HepG2 (cell line): Measurements from ENCODE around the gene UACA. TPM values are rescaled to one million over a fixed set of nuclear protein-coding genes. Genes with fewer than 3 reads are reported as not detected.

Source experiments
- AKAP8 ChIP-seq: sonication (generic); formaldehyde crosslinking; IDR thresholded peaks from 2 replicates; pipeline ENCODE4 v1.5.1; 2020; ENCODE audit warnings: mild to moderate bottlenecking, missing genetic modification reagents
- ARNTL ChIP-seq: sonication (generic); formaldehyde crosslinking; IDR thresholded peaks from 2 replicates; pipeline ENCODE4 v1.4.0; 2020; ENCODE audit warnings: mild to moderate bottlenecking, missing genetic modification reagents
- FOSL1 ChIP-seq: sonication (generic); formaldehyde crosslinking; IDR thresholded peaks from 2 replicates; pipeline ENCODE4 v1.9.0; 2021; ENCODE audit warnings: missing genetic modification reagents, borderline replicate concordance
- GFI1 ChIP-seq: sonication (generic); formaldehyde crosslinking; IDR thresholded peaks from 2 replicates; pipeline ENCODE4 v1.5.0; 2020; ENCODE audit warnings: missing genetic modification reagents, mild to moderate bottlenecking, borderline replicate concordance
- JARID2 ChIP-seq: sonication (generic); formaldehyde crosslinking; IDR thresholded peaks from 2 replicates; pipeline ENCODE4 v1.8.1; 2023; ENCODE audit warnings: missing genetic modification reagents, inconsistent platforms; ENCODE audit not compliant: insufficient replicate concordance
- KMT2A ChIP-seq: sonication (generic); formaldehyde crosslinking; IDR thresholded peaks from 2 replicates; pipeline ENCODE4 v1.4.0; 2020; ENCODE audit warnings: missing genetic modification reagents
- NFIC ChIP-seq: IDR thresholded peaks from 2 replicates; pipeline ENCODE4 v1.6.1; 2012; ENCODE audit warnings: mild to moderate bottlenecking, low read length, inconsistent platforms
- NPAS2 ChIP-seq: sonication (generic); formaldehyde crosslinking; IDR thresholded peaks from 2 replicates; pipeline ENCODE4 v1.8.0; 2022; ENCODE audit warnings: mild to moderate bottlenecking, missing genetic modification reagents, borderline replicate concordance
- SP140L ChIP-seq: sonication (generic); formaldehyde crosslinking; IDR thresholded peaks from 2 replicates; pipeline ENCODE4 v1.4.0; 2020; ENCODE audit warnings: missing genetic modification reagents, borderline replicate concordance
- ZBTB1 ChIP-seq: sonication (generic); formaldehyde crosslinking; IDR thresholded peaks from 2 replicates; pipeline ENCODE4 v1.4.0; 2020; ENCODE audit warnings: missing genetic modification reagents, borderline replicate concordance
- ZFP62 ChIP-seq: sonication (generic); formaldehyde crosslinking; IDR thresholded peaks from 2 replicates; pipeline ENCODE4 v1.4.0; 2020; ENCODE audit warnings: missing genetic modification reagents
- ZNF160 ChIP-seq: sonication (generic); formaldehyde crosslinking; IDR thresholded peaks from 2 replicates; pipeline ENCODE4 v1.8.0; 2022; ENCODE audit warnings: mild to moderate bottlenecking, inconsistent platforms, missing genetic modification reagents
- ZNF333 ChIP-seq: sonication (generic); formaldehyde crosslinking; IDR thresholded peaks from 2 replicates; pipeline ENCODE4 v1.4.0; 2020; ENCODE audit warnings: mild to moderate bottlenecking, missing genetic modification reagents, borderline replicate concordance
- ZNF552 ChIP-seq: sonication (generic); formaldehyde crosslinking; IDR thresholded peaks from 2 replicates; pipeline ENCODE4 v1.9.0; 2022; ENCODE audit warnings: missing genetic modification reagents, mild to moderate bottlenecking, borderline replicate concordance
- ZNF646 ChIP-seq: sonication (generic); formaldehyde crosslinking; IDR thresholded peaks from 2 replicates; pipeline ENCODE4 v1.9.0; 2021; ENCODE audit warnings: mild to moderate bottlenecking, missing genetic modification reagents
- ZNF790 ChIP-seq: sonication (generic); formaldehyde crosslinking; IDR thresholded peaks from 2 replicates; pipeline ENCODE4 v1.8.0; 2022; ENCODE audit warnings: missing genetic modification reagents, mild to moderate bottlenecking, borderline replicate concordance
- ZSCAN21 ChIP-seq: sonication (generic); formaldehyde crosslinking; IDR thresholded peaks from 2 replicates; pipeline ENCODE4 v1.8.0; 2022; ENCODE audit warnings: mild to moderate bottlenecking, missing genetic modification reagents, moderate library complexity, borderline replicate concordance
- ZSCAN29 ChIP-seq: sonication (generic); formaldehyde crosslinking; conservative IDR thresholded peaks from 2 replicates; pipeline ENCODE4 v1.4.0; 2020; ENCODE audit warnings: mild to moderate bottlenecking, missing genetic modification reagents
- polyA plus RNA-seq, 8 experiments: library from polyadenylated mRNA; depleted of rRNA in 3 of 8; stranded (reverse) in 7 of 8; unstranded in 1 of 8; fragments of >200 nt; fragmentation: Illumina TruSeq in 4 of 8; extraction: Trizol in 4 of 8; gene quantifications; 2 replicates each; pipeline versions ENCODE4 v1.2.1 to v1.2.3, GENCODE V29; 2011 to 2016; ENCODE audit warnings: low read depth in 4 of 8, missing spikeins in 1 of 8, mixed read lengths in 1 of 8; ENCODE audit not compliant: insufficient read depth in 1 of 8
- total RNA-seq, 5 experiments: library from RNA; depleted of rRNA; stranded (reverse); fragments of >200 nt; fragmentation: Illumina TruSeq; extraction: Trizol; gene quantifications; 2 replicates each; pipeline ENCODE4 v1.2.3, GENCODE V29; 2016; ENCODE audit warnings: low read depth in 1 of 5
- TF ChIP-seq, protein P1 (sequence below): sonication (generic); formaldehyde crosslinking; IDR thresholded peaks from 2 replicates; pipeline ENCODE4 v1.4.0; 2020; ENCODE audit warnings: mild to moderate bottlenecking, missing genetic modification reagents, borderline replicate concordance

Gene UACA
- total and polyA plus RNA-seq, 2 of the 13 experiments (the other 11 are each of a cell fraction or from before 2014, with no cell fraction given): 17.8 to 39.2 TPM

DNA sequence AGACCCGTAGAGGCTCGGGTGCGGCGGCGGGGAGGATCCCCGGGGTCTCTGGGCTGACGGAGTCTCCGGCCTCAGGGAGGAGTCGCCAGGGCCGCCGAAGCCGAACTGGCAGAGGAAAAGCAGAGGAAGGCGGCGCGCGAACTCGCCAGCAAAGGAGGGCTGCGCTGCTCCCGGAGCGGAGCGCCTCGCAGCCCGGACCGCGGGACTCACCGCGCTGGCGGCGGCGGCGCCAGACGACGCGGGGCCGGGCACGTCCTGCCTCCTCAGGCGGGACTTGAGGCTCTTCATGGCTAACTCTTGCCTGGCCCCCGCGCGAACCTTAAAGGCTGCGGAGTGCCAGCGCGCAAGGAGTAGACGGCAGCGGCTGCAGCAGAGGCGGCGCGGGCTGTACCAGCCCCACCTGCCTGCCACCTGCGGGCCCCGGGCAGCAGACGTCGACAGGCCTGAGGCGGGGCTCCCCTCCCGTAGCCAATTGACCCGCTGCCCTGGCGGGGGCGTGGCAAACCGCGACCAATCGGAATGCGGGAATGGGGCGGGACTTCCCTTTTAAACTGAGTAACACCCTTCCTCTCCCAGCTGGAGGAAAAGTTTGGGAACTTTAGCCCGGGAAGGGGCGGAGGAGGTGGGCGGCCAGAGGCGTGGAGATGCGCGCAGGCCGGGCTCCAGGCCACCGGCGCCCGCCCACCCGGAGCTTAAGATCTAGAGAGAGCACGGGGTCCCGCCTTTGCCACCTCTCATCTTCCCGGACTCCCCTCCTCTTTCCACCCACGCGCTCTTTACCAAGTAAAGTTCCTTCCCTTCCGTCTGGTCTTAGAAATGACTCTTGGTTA lies at the start of gene UACA (continued):
- TF ChIP-seq ZNF646 (CRISPR knock-in tag) (no peak), ZNF333 (CRISPR knock-in tag) (no peak), FOSL1 (no peak), ZFP62 (no peak), ZSCAN29 (CRISPR knock-in tag) (no peak), JARID2 (no peak), ARNTL (CRISPR knock-in tag) (no peak; the same call in 1 of the 2 replicates), GFI1 (CRISPR knock-in tag) (peak; percentile 43), NPAS2 (CRISPR knock-in tag) (no peak), NFIC (no peak), ZNF552 (CRISPR knock-in tag) (no peak), ZSCAN21 (CRISPR knock-in tag) (peak; percentile 35; the same call in 1 of the 2 replicates), ZNF790 (CRISPR knock-in tag) (no peak), ZNF160 (CRISPR knock-in tag) (no peak), AKAP8 (CRISPR knock-in tag) (no peak), KMT2A (peak; percentile 68), ZBTB1 (CRISPR knock-in tag) (no peak), SP140L (no peak)
- TF ChIP-seq, protein P1, sequence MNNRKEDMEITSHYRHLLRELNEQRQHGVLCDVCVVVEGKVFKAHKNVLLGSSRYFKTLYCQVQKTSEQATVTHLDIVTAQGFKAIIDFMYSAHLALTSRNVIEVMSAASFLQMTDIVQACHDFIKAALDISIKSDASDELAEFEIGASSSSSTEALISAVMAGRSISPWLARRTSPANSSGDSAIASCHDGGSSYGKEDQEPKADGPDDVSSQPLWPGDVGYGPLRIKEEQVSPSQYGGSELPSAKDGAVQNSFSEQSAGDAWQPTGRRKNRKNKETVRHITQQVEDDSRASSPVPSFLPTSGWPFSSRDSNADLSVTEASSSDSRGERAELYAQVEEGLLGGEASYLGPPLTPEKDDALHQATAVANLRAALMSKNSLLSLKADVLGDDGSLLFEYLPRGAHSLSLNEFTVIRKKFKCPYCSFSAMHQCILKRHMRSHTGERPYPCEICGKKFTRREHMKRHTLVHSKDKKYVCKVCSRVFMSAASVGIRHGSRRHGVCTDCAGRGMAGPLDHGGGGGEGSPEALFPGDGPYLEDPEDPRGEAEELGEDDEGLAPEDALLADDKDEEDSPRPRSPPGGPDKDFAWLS (CRISPR knock-in tag): no peak
